Astrocyte (in vitro differentiated cells and primary cell): ENCODE measurements around the gene METAP1D. TPM values are rescaled to one million over a fixed set of nuclear protein-coding genes. Genes with fewer than 3 reads are reported as not detected.

Experiments used
- DNase-seq: peaks from one replicate; pipeline ENCODE4 v3.0.0-alpha.2; 2010; ENCODE audit warnings: low read depth
- FAIRE-seq: peaks from 2 replicates; lab custom pipeline; 2011; peaks lifted over from hg19 to GRCh38; lab: Jason Lieb, UNC
- H2AFZ ChIP-seq: 2 replicates; pipeline ENCODE4 v1.6.0; 2012; ENCODE audit warnings: low read depth, low read length, inconsistent platforms
- H3K27ac ChIP-seq: 2 replicates; pipeline ENCODE4 v1.5.1; 2011; ENCODE audit warnings: low read depth, low read length, inconsistent platforms
- H3K27me3 ChIP-seq: 2 replicates; pipeline ENCODE4 v1.6.0; 2011; ENCODE audit warnings: low read length, inconsistent platforms; ENCODE audit not compliant: insufficient read depth
- H3K36me3 ChIP-seq: 2 replicates; pipeline ENCODE4 v1.5.1; 2011; ENCODE audit warnings: low read length, inconsistent platforms; ENCODE audit not compliant: insufficient read depth
- H3K4me1 ChIP-seq: 2 replicates; pipeline ENCODE4 v1.5.1; 2011; ENCODE audit warnings: low read length, inconsistent platforms; ENCODE audit not compliant: insufficient read depth
- H3K4me2 ChIP-seq: 2 replicates; pipeline ENCODE4 v1.6.0; 2012; ENCODE audit warnings: low read length, inconsistent platforms
- H3K4me3 ChIP-seq: 2 replicates; pipeline ENCODE4 v1.5.1; 2011; ENCODE audit warnings: low read depth, mild to moderate bottlenecking, low read length, inconsistent platforms; ENCODE audit not compliant: insufficient read depth
- H3K79me2 ChIP-seq: 2 replicates; pipeline ENCODE4 v1.6.0; 2012; ENCODE audit warnings: mild to moderate bottlenecking, low read length, inconsistent platforms; ENCODE audit not compliant: insufficient read depth
- H3K9ac ChIP-seq: 2 replicates; pipeline ENCODE4 v1.6.0; 2012; ENCODE audit warnings: mild to moderate bottlenecking, low read length, inconsistent platforms
- H3K9me3 ChIP-seq: 2 replicates; pipeline ENCODE4 v1.5.1; 2012; ENCODE audit warnings: low read depth, mild to moderate bottlenecking, low read length, inconsistent platforms; ENCODE audit not compliant: insufficient read depth
- H4K20me1 ChIP-seq: 2 replicates; pipeline ENCODE4 v1.6.0; 2012; ENCODE audit warnings: low read length, inconsistent platforms; ENCODE audit not compliant: insufficient read depth
- H3K27ac Mint-ChIP-seq: one replicate; pipeline ENCODE4 v1.8.0; 2021; ENCODE audit warnings: mild to moderate bottlenecking, mixed read lengths; ENCODE audit not compliant: unreplicated experiment
- H3K27me3 Mint-ChIP-seq: one replicate; pipeline ENCODE4 v1.8.0; 2021; ENCODE audit warnings: low read depth, mixed read lengths; ENCODE audit not compliant: unreplicated experiment
- H3K36me3 Mint-ChIP-seq: one replicate; pipeline ENCODE4 v1.8.0; 2021; ENCODE audit warnings: low read depth, mixed read lengths; ENCODE audit not compliant: unreplicated experiment
- H3K4me1 Mint-ChIP-seq: one replicate; pipeline ENCODE4 v1.8.0; 2021; ENCODE audit warnings: low read depth, mixed read lengths; ENCODE audit not compliant: unreplicated experiment
- H3K4me3 Mint-ChIP-seq: one replicate; pipeline ENCODE4 v1.8.0; 2021; ENCODE audit warnings: mild to moderate bottlenecking, moderate library complexity, mixed read lengths; ENCODE audit not compliant: unreplicated experiment
- H3K9me3 Mint-ChIP-seq: one replicate; pipeline ENCODE4 v1.8.0; 2021; ENCODE audit warnings: mild to moderate bottlenecking, mixed read lengths; ENCODE audit not compliant: unreplicated experiment
- CTCF ChIP-seq: IDR thresholded peaks from 2 replicates; pipeline ENCODE4 v1.5.1; 2011; ENCODE audit warnings: low read depth, mild to moderate bottlenecking, inconsistent platforms, low read length, moderate library complexity; ENCODE audit not compliant: insufficient read depth
- EZH2 ChIP-seq: IDR thresholded peaks from 2 replicates; pipeline ENCODE4 v1.6.1; 2012; ENCODE audit warnings: mild to moderate bottlenecking, low read length, inconsistent platforms; ENCODE audit not compliant: insufficient read depth
- total RNA-seq: library from RNA; stranded (reverse); gene quantifications from 2 replicates; pipeline ENCODE4 v1.2.1, GENCODE V29; 2021

Gene METAP1D
- total RNA-seq, 1 donor from 2014 or later = 6.5 TPM

GRCh38 chr2:172049567-172050120 lies 49.9 kb downstream of the METAP1D start:
- Mint-ChIP-seq H3K9me3 (no peaks in the 10 kb centered on the region), H3K27me3 (no peaks in the 10 kb centered on the region), H3K4me3 (no peak overlapping the region), H3K27ac (no peak overlapping the region), H3K36me3 (no peaks in the 10 kb centered on the region), H3K4me1 (peaks cover 14% of the 10 kb centered on the region)
- Histone ChIP-seq H3K36me3 (no peaks in the 10 kb centered on the region), H4K20me1 (no peaks in the 10 kb centered on the region), H3K27me3 (no peaks in the 10 kb centered on the region), H3K27ac (no peak overlapping the region), H3K4me1 (no peaks in the 10 kb centered on the region), H3K9ac (no peak overlapping the region), H3K9me3 (no peaks in the 10 kb centered on the region), H3K79me2 (no peaks in the 10 kb centered on the region), H2AFZ (no peak overlapping the region), H3K4me3 (no peak overlapping the region), H3K4me2 (no peak overlapping the region)
- no peak for TF ChIP-seq EZH2
- no peak for TF ChIP-seq CTCF
- DNase-seq (no peak), FAIRE-seq (peak; percentile 13)

GRCh38 chr2:172050479-172051125 lies 50.8 kb downstream of the METAP1D start:
- Mint-ChIP-seq H3K27me3 (no peaks in the 10 kb centered on the region), H3K4me3 (no peak overlapping the region), H3K36me3 (no peaks in the 10 kb centered on the region), H3K9me3 (no peaks in the 10 kb centered on the region), H3K4me1 (peaks cover 14% of the 10 kb centered on the region), H3K27ac (no peak overlapping the region)
- Histone ChIP-seq H3K4me2 (no peak overlapping the region), H3K36me3 (no peaks in the 10 kb centered on the region), H3K27ac (no peak overlapping the region), H4K20me1 (no peaks in the 10 kb centered on the region), H3K9me3 (no peaks in the 10 kb centered on the region), H3K27me3 (no peaks in the 10 kb centered on the region), H2AFZ (no peak overlapping the region), H3K9ac (no peak overlapping the region), H3K4me3 (no peak overlapping the region), H3K4me1 (no peaks in the 10 kb centered on the region), H3K79me2 (no peaks in the 10 kb centered on the region)
- TF ChIP-seq EZH2 (no peak), CTCF (no peak)
- DNase-seq (no peak), FAIRE-seq (no peak)
